ENCODE results near the gene FCAMR. TPM values are rescaled to one million over a fixed set of nuclear protein-coding genes. Genes with fewer than 3 reads are reported as not detected.

The FCAMR gene
- total and polyA plus RNA-seq, 2 of the 4 experiments (the other 2 are of a cell fraction) = not detected

DNA sequence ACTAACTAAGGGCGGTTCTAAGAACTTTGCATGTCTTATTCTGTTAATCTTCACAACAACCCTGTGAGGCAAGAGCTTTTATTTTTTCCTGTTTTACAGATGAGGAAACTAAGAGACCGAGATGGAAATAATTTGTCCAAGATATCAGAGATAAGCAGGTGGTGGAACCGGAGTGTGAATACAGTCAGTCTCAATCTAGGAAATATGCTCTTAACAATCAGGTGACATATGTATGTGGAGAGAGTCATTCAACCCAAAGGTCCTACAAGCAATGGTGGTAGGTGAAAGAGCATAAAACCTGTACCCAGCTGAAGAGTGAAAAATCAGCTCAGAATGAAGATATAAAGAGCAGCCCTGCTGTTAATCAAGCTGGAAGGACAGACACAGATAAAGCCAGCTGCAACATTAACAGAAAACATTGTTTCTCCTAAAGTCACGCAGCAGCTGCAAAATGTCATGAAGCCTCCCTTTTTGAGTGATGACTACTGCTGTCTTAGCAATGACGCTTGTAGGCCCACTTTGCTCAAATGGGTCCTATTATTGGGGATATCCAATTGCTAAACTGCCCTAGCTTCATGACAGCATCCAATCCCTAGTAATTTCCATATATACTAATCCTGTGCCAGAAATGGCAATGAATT lies 30.5 kb upstream of the FCAMR start:
- no peak overlapping the region for H2AK5ac ChIP-seq (ENCODE audit: low read depth, low read length)
- ATAC-seq (ENCODE audit: low read depth) (no peak), DNase-seq (no peak)
- dilution Hi-C loops (cut with HindIII; ENCODE audit: low sequenced_read_pairs, unreplicated experiment) = no loop called here
- H3K9ac ChIP-seq (ENCODE audit: low read depth, low read length) = no peak overlapping the region
- no peaks in the 10 kb centered on the region for H4K20me1 ChIP-seq (ENCODE audit: insufficient read depth, low read length)
- no peaks in the 10 kb centered on the region for H3K36me3 ChIP-seq (ENCODE audit: control insufficient read depth, insufficient read depth, low read length)
- no peak overlapping the region for H3K23ac ChIP-seq (ENCODE audit: low read depth, low read length)
- no peak overlapping the region for H3K4me3 ChIP-seq (ENCODE audit: insufficient read depth, low read depth, low read length)
- peaks cover 5% of the 10 kb centered on the region; the same call in 1 of the 2 replicates for H3K27me3 ChIP-seq (ENCODE audit: control insufficient read depth, insufficient read depth, low read length)
- TF ChIP-seq RCOR1 (IDR thresholded peaks at IDR 0.05; ENCODE audit: insufficient replicate concordance, low read length) = no peak
- no peak overlapping the region for H2BK5ac ChIP-seq (ENCODE audit: low read depth, low read length, poor library complexity, severe bottlenecking)
- H3K18ac ChIP-seq (ENCODE audit: low read depth, low read length) = no peak overlapping the region
- H2AK9ac ChIP-seq (replicated peaks; ENCODE audit: low read depth, low read length, poor library complexity) = no peak overlapping the region
- WGBS, 2 experiments (ENCODE audit: extremely low coverage in 2 of 2, insufficient read length in 1 of 2) = no CpG with 5 or more reads among the region's 5 CpGs
- no peak overlapping the region for H4K91ac ChIP-seq (ENCODE audit: insufficient read depth, low read depth, low read length)
- no peak overlapping the region for H2BK15ac ChIP-seq (ENCODE audit: low read depth, low read length)
- no peak overlapping the region for H4K5ac ChIP-seq (ENCODE audit: low read depth, low read length)
- no peak overlapping the region for H3K27ac ChIP-seq (ENCODE audit: insufficient read depth, low read length)
- H2BK120ac ChIP-seq (ENCODE audit: low read depth, low read length) = no peak overlapping the region
- H3K79me1 ChIP-seq (ENCODE audit: low read depth in 1 of 2, low read length in 2 of 2) = no peaks in the 10 kb centered on the region
- H3K4me1 ChIP-seq (ENCODE audit: control insufficient read depth, insufficient read depth, low read length) = no peaks in the 10 kb centered on the region
- no peaks in the 10 kb centered on the region for H3K9me3 ChIP-seq (ENCODE audit: control insufficient read depth, insufficient read depth, low read length)
- no peak overlapping the region for H4K8ac ChIP-seq (ENCODE audit: low read depth in 2 of 2, low read length in 2 of 2)
- in situ Hi-C loops (cut with MboI; ENCODE audit: low sequenced_read_pairs) = no loop called here
- H3K14ac ChIP-seq (replicated peaks; ENCODE audit: low read depth, low read length) = no peak overlapping the region
- H2AFZ ChIP-seq (replicated peaks; ENCODE audit: low read length, poor library complexity) = no peak overlapping the region
- ChIA-PET CTCF (no interaction called here), POLR2A (ENCODE audit: unreplicated experiment) (no interaction called here)
- no peaks in the 10 kb centered on the region for H3K9me1 ChIP-seq (ENCODE audit: insufficient read depth, low read length)
- BruUV-seq (replicated peaks) = no TSS peak
- intact Hi-C loops (cut with micrococcal nuclease) = no loop called here
- H2BK20ac ChIP-seq (ENCODE audit: low read depth, low read length) = no peak overlapping the region
- no peak overlapping the region for H3K4me2 ChIP-seq (ENCODE audit: low read depth, low read length)
- no peak overlapping the region for H3K4ac ChIP-seq (ENCODE audit: low read depth, low read length)
- H3K56ac ChIP-seq (ENCODE audit: extremely low read depth, insufficient read depth, low read length) = no peak overlapping the region

Data from IMR-90 (cell line).